ENCODE measurements around the gene FBLN7.

GRCh38 chr2:112160283-112161250 is 22.4 kb downstream of the FBLN7 start:
- TF ChIP-seq POLR2A (IDR thresholded peaks at IDR 0.05; ENCODE audit: low read depth, low read length) (no peak), SPI1 (IDR thresholded peaks at IDR 0.05; ENCODE audit: low read depth, low read length) (no peak), PAX5 (IDR thresholded peaks at IDR 0.05; ENCODE audit: insufficient read depth, low read length, severe bottlenecking) (no peak), TAF1 (IDR thresholded peaks at IDR 0.05; ENCODE audit: low read depth, low read length) (no peak)

Measured in GM12891 (cell line).